HepG2 (cell line): ENCODE data around the gene LILRB3. TPM values are rescaled to one million over a fixed set of nuclear protein-coding genes. Genes with fewer than 3 reads are reported as not detected.
A peak's percentile ranks its signal among the peaks of the same experiment; 100 is the strongest.

Source experiments
- ATF6 ChIP-seq: sonication (generic); formaldehyde crosslinking; conservative IDR thresholded peaks from 2 replicates; pipeline ENCODE4 v1.4.0; 2020; ENCODE audit warnings: missing genetic modification reagents
- CCDC6 ChIP-seq: sonication (generic); formaldehyde crosslinking; IDR thresholded peaks from 2 replicates; pipeline ENCODE4 v1.8.1; 2022; ENCODE audit warnings: mild to moderate bottlenecking, missing genetic modification reagents, moderate library complexity
- DR1 ChIP-seq: sonication (generic); formaldehyde crosslinking; IDR thresholded peaks from 2 replicates; pipeline ENCODE4 v1.8.0; 2021; ENCODE audit warnings: mild to moderate bottlenecking, missing genetic modification reagents, inconsistent platforms
- EHMT2 ChIP-seq: fragments of 200-600 bp; sonication (generic); IDR thresholded peaks from 2 replicates; pipeline ENCODE4 v1.7.0; 2017; ENCODE audit warnings: antibody characterized with exemption, low read depth, low read length, borderline replicate concordance
- GATAD2A ChIP-seq: IDR thresholded peaks from 2 replicates; pipeline ENCODE4 v1.6.1; 2016
- NBN ChIP-seq: fragments of 450-650 bp; conservative IDR thresholded peaks from 2 replicates; pipeline ENCODE4 v1.6.1; 2017
- NR3C1 ChIP-seq: sonication (generic); formaldehyde crosslinking; IDR thresholded peaks from 2 replicates; pipeline ENCODE4 v1.4.0; 2020; ENCODE audit warnings: missing genetic modification reagents
- PAF1 ChIP-seq: IDR thresholded peaks from 2 replicates; pipeline ENCODE4 v1.6.1; 2016; ENCODE audit warnings: missing genetic modification reagents, missing compliant biosample characterization
- PITX1 ChIP-seq: sonication (generic); formaldehyde crosslinking; IDR thresholded peaks from 2 replicates; pipeline ENCODE4 v1.5.1; 2020; ENCODE audit warnings: mild to moderate bottlenecking, missing genetic modification reagents
- SRY ChIP-seq: sonication (generic); formaldehyde crosslinking; IDR thresholded peaks from 2 replicates; pipeline ENCODE4 v1.8.0; 2022; ENCODE audit warnings: mild to moderate bottlenecking, missing genetic modification reagents
- THAP11 ChIP-seq: IDR thresholded peaks from 2 replicates; pipeline ENCODE4 v1.6.1; 2016; ENCODE audit warnings: missing biosample characterization, missing genetic modification reagents
- YY1 ChIP-seq: IDR thresholded peaks from 2 replicates; pipeline ENCODE4 v1.6.1; 2011; ENCODE audit warnings: low read length, low read depth, moderate library complexity, mild to moderate bottlenecking; ENCODE audit not compliant: insufficient read depth, insufficient replicate concordance
- ZBTB40 ChIP-seq, 2 experiments: fragments of 450-650 bp in 1 of 2; sonication (generic) in 1 of 2; formaldehyde crosslinking in 1 of 2; IDR thresholded peaks; 2 replicates each; pipeline versions ENCODE4 v1.6.1 to v1.8.0; 2016 to 2022; ENCODE audit warnings: antibody characterized with exemption in 1 of 2, mild to moderate bottlenecking in 1 of 2, missing genetic modification reagents in 1 of 2
- ZBTB7B ChIP-seq: sonication (generic); formaldehyde crosslinking; IDR thresholded peaks from 2 replicates; pipeline ENCODE4 v1.4.0; 2020; ENCODE audit warnings: missing genetic modification reagents
- ZNF282 ChIP-seq: fragments of 450-650 bp; IDR thresholded peaks from 2 replicates; pipeline ENCODE4 v1.6.1; 2018; ENCODE audit not compliant: partially characterized antibody
- ZSCAN12 ChIP-seq: sonication (generic); formaldehyde crosslinking; IDR thresholded peaks from 2 replicates; pipeline ENCODE4 v1.9.0; 2021; ENCODE audit warnings: mild to moderate bottlenecking, missing genetic modification reagents
- ZSCAN20 ChIP-seq: sonication (generic); formaldehyde crosslinking; IDR thresholded peaks from 2 replicates; pipeline ENCODE4 v1.4.0; 2020; ENCODE audit warnings: missing genetic modification reagents, mild to moderate bottlenecking, borderline replicate concordance
- polyA plus RNA-seq, 8 experiments: library from polyadenylated mRNA; depleted of rRNA in 3 of 8; stranded (reverse) in 7 of 8; unstranded in 1 of 8; fragments of >200 nt; fragmentation: Illumina TruSeq in 4 of 8; extraction: Trizol in 4 of 8; gene quantifications; 2 replicates each; pipeline versions ENCODE4 v1.2.1 to v1.2.3, GENCODE V29; 2011 to 2016; ENCODE audit warnings: low read depth in 4 of 8, missing spikeins in 1 of 8, mixed read lengths in 1 of 8; ENCODE audit not compliant: insufficient read depth in 1 of 8
- total RNA-seq, 5 experiments: library from RNA; depleted of rRNA; stranded (reverse); fragments of >200 nt; fragmentation: Illumina TruSeq; extraction: Trizol; gene quantifications; 2 replicates each; pipeline ENCODE4 v1.2.3, GENCODE V29; 2016; ENCODE audit warnings: low read depth in 1 of 5

LILRB3 gene
- total and polyA plus RNA-seq, 2 of the 13 experiments (the other 11 are each of a cell fraction or from before 2014, with no cell fraction given): 0.22 TPM; not detected in 1

- TF ChIP-seq ZBTB40 (IDR thresholded peaks at IDR 0.05): no peak
- TF ChIP-seq ZBTB40 (CRISPR knock-in tag; IDR thresholded peaks at IDR 0.05): peak; percentile 55
- TF ChIP-seq ATF6: no peak
- TF ChIP-seq NBN: no peak
- TF ChIP-seq NR3C1 (CRISPR knock-in tag): no peak
- TF ChIP-seq DR1: no peak
- TF ChIP-seq PAF1 (CRISPR knock-in tag): no peak
- TF ChIP-seq ZSCAN12 (CRISPR knock-in tag): no peak
- TF ChIP-seq THAP11: peak; percentile 72
- no peak for TF ChIP-seq ZNF282
- TF ChIP-seq PITX1 (CRISPR knock-in tag): peak; percentile 65; the same call in 1 of the 2 replicates
- TF ChIP-seq ZSCAN20 (CRISPR knock-in tag): no peak
- TF ChIP-seq YY1: peak; percentile 60
- peak; percentile 26; the same call in 1 of the 2 replicates for TF ChIP-seq GATAD2A (CRISPR knock-in tag)
- TF ChIP-seq ZBTB7B (CRISPR knock-in tag): 0 out of 2 replicates have a peak, but pooled peaks have one; percentile 36
- TF ChIP-seq CCDC6: no peak
- peak; percentile 35; the same call in 1 of the 2 replicates for TF ChIP-seq SRY (CRISPR knock-in tag)
- no peak for TF ChIP-seq EHMT2
Observed at GRCh38 chr19:54231077-54231931, 8.5 kb upstream of the LILRB3 start (continued).
